ENCODE results near the gene GALNT10.

GALNT10 gene

GRCh38 chr5:154428208-154428607 is 237.7 kb downstream of the GALNT10 start:
- intact Hi-C loops (cut with DNase I) = no loop called here
- no peak for DNase-seq

- peak in 1 of 42 donors; percentile 22 for DNase-seq
- intact Hi-C loops (cut with DNase I) = no loop called here
Observed at GRCh38 chr5:154429341-154429740, 238.8 kb downstream of the GALNT10 start.

GRCh38 chr5:154430466-154430865 is 239.9 kb downstream of the GALNT10 start:
- intact Hi-C loops (cut with DNase I) = no loop called here

GRCh38 chr5:154430961-154431630 is 240.6 kb downstream of the GALNT10 start:
- DNase-seq = peak in 1 of 42 donors; percentile 22
- intact Hi-C loops (cut with DNase I) = no loop called here

More at GRCh38 chr5:154430466-154430865, 239.9 kb downstream of the GALNT10 start:
- DNase-seq = peak in 1 of 42 donors; percentile 16

- intact Hi-C loops (cut with DNase I) = no loop called here
Observed at GRCh38 chr5:154435226-154435625, 244.7 kb downstream of the GALNT10 start.

GRCh38 chr5:154437281-154437965 is 246.9 kb downstream of the GALNT10 start:
- intact Hi-C loops (cut with DNase I) = no loop called here
- DNase-seq = no peak

More at GRCh38 chr5:154435226-154435625, 244.7 kb downstream of the GALNT10 start:
- peak in 1 of 42 donors; percentile 15 for DNase-seq

GRCh38 chr5:154440540-154440939 is 250.0 kb downstream of the GALNT10 start:
- DNase-seq = peak in 1 of 42 donors; percentile 31
- intact Hi-C loops (cut with DNase I) = loop anchor here (10.0 kb wide), 1 partner anchor 314 kb away; the partner anchor contains the start of gene LARP1

- intact Hi-C loops (cut with DNase I) = loop anchor here (10.0 kb wide), 1 partner anchor 312 kb away; the partner anchor contains the start of gene LARP1
- no peak for DNase-seq
Observed at GRCh38 chr5:154442801-154443200, 252.3 kb downstream of the GALNT10 start.

GRCh38 chr5:154444556-154445421 is 254.3 kb downstream of the GALNT10 start:
- DNase-seq = peak in 20 of 42 donors; percentile 2 to 45 (median 16)
- intact Hi-C loops (cut with DNase I) = loop anchor here (10.0 kb wide), 1 partner anchor 310 kb away; the partner anchor contains the start of gene LARP1

GRCh38 chr5:154445422-154446194 is 255.1 kb downstream of the GALNT10 start, which contains the start of gene SAP30L:
Gene SAP30L (plus strand): TSS chr5:154445997. CDS start chr5:154446605, 608 bp downstream.
- intact Hi-C loops (cut with DNase I) = loop anchor here (10.0 kb wide), 1 partner anchor 309 kb away; the partner anchor contains the start of gene LARP1
- peak; percentile 89 to 97 (median 95) for DNase-seq

- intact Hi-C loops (cut with DNase I) = loop anchor here (10.0 kb wide), 1 partner anchor 308 kb away; the partner anchor contains the start of gene LARP1
- peak; percentile 6 to 78 (median 54) for DNase-seq
Observed at GRCh38 chr5:154446195-154447088, 255.9 kb downstream of the GALNT10 start.

- DNase-seq = peak in 14 of 42 donors; percentile 6 to 46 (median 26)
- intact Hi-C loops (cut with DNase I) = loop anchor here (10.0 kb wide), 1 partner anchor 308 kb away; the partner anchor contains the start of gene LARP1
Observed at GRCh38 chr5:154447089-154447725, 256.7 kb downstream of the GALNT10 start.

- no peak for DNase-seq
- intact Hi-C loops (cut with DNase I) = loop anchor here (10.0 kb wide), 1 partner anchor 305 kb away; the partner anchor contains the start of gene LARP1
Observed at GRCh38 chr5:154449786-154450185, 259.3 kb downstream of the GALNT10 start.

- intact Hi-C loops (cut with DNase I) = no loop called here
- DNase-seq = peak in 5 of 42 donors; percentile 13 to 52 (median 25)
Observed at GRCh38 chr5:154451957-154452356, 261.4 kb downstream of the GALNT10 start.

GRCh38 chr5:154455585-154455984 is 265.1 kb downstream of the GALNT10 start:
- no peak for DNase-seq
- intact Hi-C loops (cut with DNase I) = no loop called here

- DNase-seq = no peak
- intact Hi-C loops (cut with DNase I) = no loop called here
Observed at GRCh38 chr5:154456540-154456939, 266.0 kb downstream of the GALNT10 start.

Measured in head of caudate nucleus (tissue), 42 donors.